ENCODE data around the gene WFDC12. TPM values are rescaled to one million over a fixed set of nuclear protein-coding genes. Genes with fewer than 3 reads are reported as not detected.
A peak's percentile ranks its signal among the peaks of the same experiment; 100 is the strongest.

Gene WFDC12
- total RNA-seq, 1 experiment from 2014 or later, result not detected

GRCh38 chr20:45164906-45165305 lies 40.6 kb upstream of the WFDC12 start:
- Histone ChIP-seq H3K4me3 (ENCODE audit: low read length) (no peak overlapping the region), H3K36me3 (ENCODE audit: low read depth, low read length) (no peaks in the 10 kb centered on the region), H3F3A (ENCODE audit: low read length, unreplicated experiment) (no peaks in the 10 kb centered on the region), H3K4me2 (ENCODE audit: low read length) (no peak overlapping the region), H3K79me2 (ENCODE audit: low read length) (no peaks in the 10 kb centered on the region), H3K9me3 (ENCODE audit: low read length) (peaks cover 6% of the 10 kb centered on the region; the same call in 1 of the 2 replicates), H3K27ac (ENCODE audit: low read length) (no peak overlapping the region), H3K9ac (ENCODE audit: low read length) (no peak overlapping the region), H4K20me1 (ENCODE audit: low read length) (no peaks in the 10 kb centered on the region), H3K4me1 (ENCODE audit: insufficient read depth, low read length) (no peaks in the 10 kb centered on the region), H3K9me2 (replicated peaks; ENCODE audit: low read length) (no peaks in the 10 kb centered on the region), H3K27me3 (ENCODE audit: low read length) (no peaks in the 10 kb centered on the region), H2AFZ (ENCODE audit: low read length) (no peak overlapping the region)
- no peak for DNase-seq
- TF ChIP-seq EZH2phosphoT487 (IDR thresholded peaks at IDR 0.05; ENCODE audit: borderline replicate concordance, low read length) (no peak), EZH2 (IDR thresholded peaks at IDR 0.05; ENCODE audit: low read length, unreplicated experiment) (no peak), CTCF (conservative IDR thresholded peaks at IDR 0.05; ENCODE audit: low read depth, low read length) (no peak)
- ChIA-PET CTCF (no interaction called here), POLR2A (ENCODE audit: unreplicated experiment) (no interaction called here)
- no peak for ATAC-seq
- no TSS peak for BruUV-seq (replicated peaks)
- intact Hi-C loops (cut with micrococcal nuclease), result no loop called here

- CTCF ChIA-PET, result no interaction called here
- Histone ChIP-seq H3K4me2 (ENCODE audit: low read length) (no peak overlapping the region), H4K20me1 (ENCODE audit: low read length) (no peaks in the 10 kb centered on the region), H3K9me3 (ENCODE audit: low read length) (peaks cover 13% of the 10 kb centered on the region), H3K36me3 (ENCODE audit: low read depth, low read length) (peaks cover 4% of the 10 kb centered on the region; the same call in 1 of the 2 replicates), H3K27me3 (ENCODE audit: low read length) (no peaks in the 10 kb centered on the region), H3K9me2 (replicated peaks; ENCODE audit: low read length) (no peaks in the 10 kb centered on the region), H3K4me3 (ENCODE audit: low read length) (no peak overlapping the region), H3K27ac (ENCODE audit: low read length) (no peak overlapping the region), H3K9ac (ENCODE audit: low read length) (no peak overlapping the region), H3F3A (ENCODE audit: low read length, unreplicated experiment) (no peaks in the 10 kb centered on the region), H3K79me2 (ENCODE audit: low read length) (no peaks in the 10 kb centered on the region), H3K4me1 (ENCODE audit: insufficient read depth, low read length) (peaks cover 5% of the 10 kb centered on the region), H2AFZ (ENCODE audit: low read length) (no peak overlapping the region)
- TF ChIP-seq EZH2phosphoT487 (IDR thresholded peaks at IDR 0.05; ENCODE audit: borderline replicate concordance, low read length) (no peak), CTCF (conservative IDR thresholded peaks at IDR 0.05; ENCODE audit: low read depth, low read length) (no peak), EZH2 (IDR thresholded peaks at IDR 0.05; ENCODE audit: low read length, unreplicated experiment) (no peak)
- BruUV-seq (replicated peaks), result no TSS peak
- intact Hi-C loops (cut with micrococcal nuclease), result no loop called here
- POLR2A ChIA-PET (ENCODE audit: unreplicated experiment), result interaction anchor here (0.6 kb wide), 1 partner anchor 11 kb away, joined by 6 read pairs; no protein-coding TSS in a partner anchor
- ATAC-seq, result no peak
- no peak for DNase-seq
These were observed 39.0 kb upstream of the WFDC12 start for GRCh38 chr20:45163083-45163803.

GRCh38 chr20:45157962-45158361 lies 33.7 kb upstream of the WFDC12 start:
- Histone ChIP-seq H3F3A (ENCODE audit: low read length, unreplicated experiment) (no peaks in the 10 kb centered on the region), H3K36me3 (ENCODE audit: low read depth, low read length) (peaks cover 4% of the 10 kb centered on the region; the same call in 1 of the 2 replicates), H3K79me2 (ENCODE audit: low read length) (no peaks in the 10 kb centered on the region), H3K9ac (ENCODE audit: low read length) (no peak overlapping the region), H3K4me3 (ENCODE audit: low read length) (peak overlapping the region; percentile 1; the same call in 1 of the 2 replicates), H4K20me1 (ENCODE audit: low read length) (no peaks in the 10 kb centered on the region), H3K27ac (ENCODE audit: low read length) (peak overlapping the region; percentile 74), H3K4me2 (ENCODE audit: low read length) (peak overlapping the region; percentile 37), H3K27me3 (ENCODE audit: low read length) (no peaks in the 10 kb centered on the region), H3K9me2 (replicated peaks; ENCODE audit: low read length) (no peaks in the 10 kb centered on the region), H3K9me3 (ENCODE audit: low read length) (peaks cover 6% of the 10 kb centered on the region; the same call in 1 of the 2 replicates), H3K4me1 (ENCODE audit: insufficient read depth, low read length) (peaks cover 15% of the 10 kb centered on the region), H2AFZ (ENCODE audit: low read length) (no peak overlapping the region)
- ChIA-PET CTCF (interaction anchor here (0.7 to 1.1 kb wide), 3 partner anchors 120 to 136 kb away, joined by 3 to 5 read pairs (median 5); no protein-coding TSS in a partner anchor), POLR2A (ENCODE audit: unreplicated experiment) (interaction anchor here (0.6 kb wide), 1 partner anchor 134 kb away, joined by 3 read pairs; no protein-coding TSS in a partner anchor)
- DNase-seq, result peak; percentile 96
- BruUV-seq (replicated peaks), result no TSS peak
- TF ChIP-seq CTCF (conservative IDR thresholded peaks at IDR 0.05; ENCODE audit: low read depth, low read length) (no peak), EZH2 (IDR thresholded peaks at IDR 0.05; ENCODE audit: low read length, unreplicated experiment) (no peak), EZH2phosphoT487 (IDR thresholded peaks at IDR 0.05; ENCODE audit: borderline replicate concordance, low read length) (no peak)
- peak; percentile 92 for ATAC-seq
- intact Hi-C loops (cut with micrococcal nuclease), result loop anchor here (1.0 kb wide), 1 partner anchor 16 kb away; the partner anchor contains the start of gene PI3
